ENCODE data around the gene LEFTY1. TPM values are rescaled to one million over a fixed set of nuclear protein-coding genes. Genes with fewer than 3 reads are reported as not detected.
"Not testable (repeated sequence)": the region's sequence is repeated elsewhere in the genome, so short reads cannot be mapped to it uniquely, and the experiment has no call there.

Gene LEFTY1
- total and polyA plus RNA-seq, 3 experiments from 2014 or later: 0.21 TPM; not detected in 2

GRCh38 chr1:225891229-225891972 lies 2.5 kb upstream of the LEFTY1 start:
- POLR2A ChIA-PET: interaction anchor here (2.0 kb wide), 1 partner anchor 8 kb away, joined by 5 read pairs; no protein-coding TSS in a partner anchor
- H3K4me3 Mint-ChIP-seq: peak overlapping the region in 1 of 7 donors; percentile 31
- no peaks in the 10 kb centered on the region for H3K9me3 ChIP-seq (ENCODE audit: low read length)
- H3K9me3 Mint-ChIP-seq: no peaks in the 10 kb centered on the region
- no peaks in the 10 kb centered on the region for H3K27me3 ChIP-seq (ENCODE audit: insufficient read depth, low read length, poor library complexity, severe bottlenecking)
- H3K36me3 Mint-ChIP-seq: no peaks in the 10 kb centered on the region
- H3K4me1 Mint-ChIP-seq: peaks cover 10 to 33% (median 15%) of the 10 kb centered on the region in 3 donors
- CTCF ChIA-PET: interaction anchor here (1.1 to 2.0 kb wide), 3 partner anchors 10 to 20 kb away, joined by 3 to 8 read pairs (median 8); partner anchors contain the start of gene TMEM63A
- H3K36me3 ChIP-seq (ENCODE audit: insufficient read depth, low read length): no peaks in the 10 kb centered on the region
- H3K27ac Mint-ChIP-seq: peak overlapping the region in 2 of 8 donors; percentile 27 to 62
- no peak for DNase-seq
- H3K4me1 ChIP-seq (ENCODE audit: insufficient read depth, low read length): peaks cover 9% of the 10 kb centered on the region
- peaks cover 0 to 1% of the 10 kb centered on the region in 2 donors for H3K27me3 Mint-ChIP-seq
- H3K4me3 ChIP-seq (ENCODE audit: low read length): no peak overlapping the region
- no peak overlapping the region for H3K27ac ChIP-seq (ENCODE audit: low read depth, low read length)

- Histone ChIP-seq H3K27me3 (ENCODE audit: insufficient read depth, low read length, poor library complexity, severe bottlenecking) (no peaks in the 10 kb centered on the region), H3K36me3 (ENCODE audit: insufficient read depth, low read length) (no peaks in the 10 kb centered on the region), H3K4me3 (ENCODE audit: low read length) (no peak overlapping the region), H3K9me3 (ENCODE audit: low read length) (no peaks in the 10 kb centered on the region), H3K4me1 (ENCODE audit: insufficient read depth, low read length) (peaks cover under 1% of the 10 kb centered on the region), H3K27ac (ENCODE audit: low read depth, low read length) (no peak overlapping the region)
- H3K9me3 Mint-ChIP-seq: no peaks in the 10 kb centered on the region
- POLR2A ChIA-PET: no interaction called here
- no peaks in the 10 kb centered on the region for H3K36me3 Mint-ChIP-seq
- H3K4me1 Mint-ChIP-seq: peaks cover 6 to 25% (median 7%) of the 10 kb centered on the region in 3 donors
- peak overlapping the region in 2 of 8 donors; percentile 60 to 69 for H3K27ac Mint-ChIP-seq
- H3K4me3 Mint-ChIP-seq: no peak overlapping the region
- CTCF ChIA-PET: interaction anchor here (0.5 to 2.2 kb wide), 4 partner anchors 7 to 310 kb away, joined by 3 to 8 read pairs (median 7); partner anchors contain the start of gene TMEM63A
- no peak for DNase-seq
- H3K27me3 Mint-ChIP-seq: peaks cover 0 to 1% of the 10 kb centered on the region in 2 donors
Measured at GRCh38 chr1:225890346-225891228, 1.6 kb upstream of the LEFTY1 start.

- H3K4me3 Mint-ChIP-seq: no peak overlapping the region
- Histone ChIP-seq H3K36me3 (ENCODE audit: insufficient read depth, low read length) (no peaks in the 10 kb centered on the region), H3K27ac (ENCODE audit: low read depth, low read length) (no peak overlapping the region), H3K4me3 (ENCODE audit: low read length) (no peak overlapping the region), H3K4me1 (ENCODE audit: insufficient read depth, low read length) (no peaks in the 10 kb centered on the region), H3K9me3 (ENCODE audit: low read length) (no peaks in the 10 kb centered on the region), H3K27me3 (ENCODE audit: insufficient read depth, low read length, poor library complexity, severe bottlenecking) (no peaks in the 10 kb centered on the region)
- H3K36me3 Mint-ChIP-seq: no peaks in the 10 kb centered on the region
- peaks cover 5 to 23% (median 7%) of the 10 kb centered on the region in 3 donors for H3K4me1 Mint-ChIP-seq
- ChIA-PET POLR2A (no interaction called here), CTCF (interaction anchor here (0.9 to 2.2 kb wide), 7 partner anchors 8 to 112 kb away, joined by 3 to 8 read pairs (median 3); partner anchors contain the start of genes SRP9 and TMEM63A)
- peak overlapping the region in 2 of 8 donors; percentile 69 to 75 for H3K27ac Mint-ChIP-seq
- H3K27me3 Mint-ChIP-seq: peaks cover 0 to 1% of the 10 kb centered on the region in 2 donors
- DNase-seq: no peak
- no peaks in the 10 kb centered on the region for H3K9me3 Mint-ChIP-seq
Measured at GRCh38 chr1:225889743-225890142, 797 bp upstream of the LEFTY1 start.

GRCh38 chr1:225888289-225888897 lies 553 bp downstream of the LEFTY1 start:
- ChIA-PET CTCF (interaction anchor here (1.0 to 2.2 kb wide), 4 partner anchors 9 to 36 kb away, joined by 3 to 6 read pairs (median 3); no protein-coding TSS in a partner anchor), POLR2A (interaction anchor here (0.8 kb wide), 1 partner anchor 10 kb away, joined by 3 read pairs; no protein-coding TSS in a partner anchor)
- no peak for DNase-seq
- H3K27me3 ChIP-seq (ENCODE audit: insufficient read depth, low read length, poor library complexity, severe bottlenecking): no peaks in the 10 kb centered on the region
- no peaks in the 10 kb centered on the region for H3K9me3 Mint-ChIP-seq
- H3K4me1 Mint-ChIP-seq: peaks cover 7 to 20% (median 8%) of the 10 kb centered on the region in 3 donors
- H3K27ac Mint-ChIP-seq: no peak overlapping the region
- no peaks in the 10 kb centered on the region for H3K9me3 ChIP-seq (ENCODE audit: low read length)
- H3K36me3 ChIP-seq (ENCODE audit: insufficient read depth, low read length): no peaks in the 10 kb centered on the region
- no peaks in the 10 kb centered on the region for H3K36me3 Mint-ChIP-seq
- peak overlapping the region in 1 of 7 donors; percentile 34 for H3K4me3 Mint-ChIP-seq
- H3K4me3 ChIP-seq (ENCODE audit: low read length): no peak overlapping the region
- H3K27ac ChIP-seq (ENCODE audit: low read depth, low read length): no peak overlapping the region
- H3K4me1 ChIP-seq (ENCODE audit: insufficient read depth, low read length): peaks cover 6% of the 10 kb centered on the region
- H3K27me3 Mint-ChIP-seq: peaks cover 0 to 1% of the 10 kb centered on the region in 2 donors

GRCh38 chr1:225887554-225888288 lies 1.2 kb downstream of the LEFTY1 start:
- CTCF ChIA-PET: interaction anchor here (1.2 kb wide), 1 partner anchor 35 kb away, joined by 3 read pairs; no protein-coding TSS in a partner anchor
- Mint-ChIP-seq H3K4me1 (peaks cover 11 to 24% (median 12%) of the 10 kb centered on the region in 3 donors), H3K4me3 (peak overlapping the region in 1 of 7 donors; percentile 34)
- H3K4me3 ChIP-seq (ENCODE audit: low read length); H3K27ac Mint-ChIP-seq; H3K36me3 Mint-ChIP-seq; H3K27me3 Mint-ChIP-seq; H3K9me3 ChIP-seq (ENCODE audit: low read length); POLR2A ChIA-PET; H3K9me3 Mint-ChIP-seq; H3K36me3 ChIP-seq (ENCODE audit: insufficient read depth, low read length); H3K27ac ChIP-seq (ENCODE audit: low read depth, low read length); H3K27me3 ChIP-seq (ENCODE audit: insufficient read depth, low read length, poor library complexity, severe bottlenecking); H3K4me1 ChIP-seq (ENCODE audit: insufficient read depth, low read length); DNase-seq: not testable (repeated sequence)

- POLR2A ChIA-PET: no interaction called here
- peaks cover 0 to 7% (median 0%) of the 10 kb centered on the region in 3 donors for H3K36me3 Mint-ChIP-seq
- Histone ChIP-seq H3K4me3 (ENCODE audit: low read length) (no peak overlapping the region), H3K9me3 (ENCODE audit: low read length) (no peaks in the 10 kb centered on the region), H3K27me3 (ENCODE audit: insufficient read depth, low read length, poor library complexity, severe bottlenecking) (no peaks in the 10 kb centered on the region), H3K27ac (ENCODE audit: low read depth, low read length) (no peak overlapping the region), H3K4me1 (ENCODE audit: insufficient read depth, low read length) (peaks cover 9% of the 10 kb centered on the region), H3K36me3 (ENCODE audit: insufficient read depth, low read length) (no peaks in the 10 kb centered on the region)
- peak overlapping the region in 1 of 8 donors; percentile 24 for H3K27ac Mint-ChIP-seq
- H3K9me3 Mint-ChIP-seq: no peaks in the 10 kb centered on the region
- DNase-seq: no peak
- CTCF ChIA-PET: no interaction called here
- H3K27me3 Mint-ChIP-seq: peaks cover 0 to 1% of the 10 kb centered on the region in 2 donors
- peak overlapping the region in 1 of 7 donors; percentile 40 for H3K4me3 Mint-ChIP-seq
- H3K4me1 Mint-ChIP-seq: peaks cover 11 to 24% (median 12%) of the 10 kb centered on the region in 3 donors
Measured at GRCh38 chr1:225887030-225887314, 2.0 kb downstream of the LEFTY1 start.
